ENCODE data around the gene TMEM201. TPM values are rescaled to one million over a fixed set of nuclear protein-coding genes. Genes with fewer than 3 reads are reported as not detected.

Gene TMEM201
- total and polyA plus RNA-seq, 12 donors = 10.7 to 26.0 (median 18.2) TPM

GRCh38 chr1:9590201-9590600 is 1.5 kb downstream of the TMEM201 start:
- H3K4me1 ChIP-seq = peaks cover 26 to 64% (median 53%) of the 10 kb centered on the region in 9 donors

GRCh38 chr1:9590945-9591668 is 2.4 kb downstream of the TMEM201 start:
- no peak for ATAC-seq
- peaks cover 28 to 70% (median 60%) of the 10 kb centered on the region in 9 donors for H3K4me1 ChIP-seq
- no peak overlapping the region for H3K4me3 ChIP-seq

More at GRCh38 chr1:9590201-9590600, 1.5 kb downstream of the TMEM201 start:
- H3K27ac ChIP-seq = peak overlapping the region in 1 of 10 donors; percentile 59
- ATAC-seq (no peak), DNase-seq (no peak)
- H3K9me3 ChIP-seq = no peaks in the 10 kb centered on the region
- peak overlapping the region in 5 of 10 donors; percentile 73 to 96 (median 74) for H3K4me3 ChIP-seq
- H3K27me3 ChIP-seq = no peaks in the 10 kb centered on the region
- TF ChIP-seq, protein P1, sequence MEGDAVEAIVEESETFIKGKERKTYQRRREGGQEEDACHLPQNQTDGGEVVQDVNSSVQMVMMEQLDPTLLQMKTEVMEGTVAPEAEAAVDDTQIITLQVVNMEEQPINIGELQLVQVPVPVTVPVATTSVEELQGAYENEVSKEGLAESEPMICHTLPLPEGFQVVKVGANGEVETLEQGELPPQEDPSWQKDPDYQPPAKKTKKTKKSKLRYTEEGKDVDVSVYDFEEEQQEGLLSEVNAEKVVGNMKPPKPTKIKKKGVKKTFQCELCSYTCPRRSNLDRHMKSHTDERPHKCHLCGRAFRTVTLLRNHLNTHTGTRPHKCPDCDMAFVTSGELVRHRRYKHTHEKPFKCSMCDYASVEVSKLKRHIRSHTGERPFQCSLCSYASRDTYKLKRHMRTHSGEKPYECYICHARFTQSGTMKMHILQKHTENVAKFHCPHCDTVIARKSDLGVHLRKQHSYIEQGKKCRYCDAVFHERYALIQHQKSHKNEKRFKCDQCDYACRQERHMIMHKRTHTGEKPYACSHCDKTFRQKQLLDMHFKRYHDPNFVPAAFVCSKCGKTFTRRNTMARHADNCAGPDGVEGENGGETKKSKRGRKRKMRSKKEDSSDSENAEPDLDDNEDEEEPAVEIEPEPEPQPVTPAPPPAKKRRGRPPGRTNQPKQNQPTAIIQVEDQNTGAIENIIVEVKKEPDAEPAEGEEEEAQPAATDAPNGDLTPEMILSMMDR (IDR thresholded peaks at IDR 0.05) = no peak
- WGBS, 2 donors = 64 to 68% methylated on average over 7 of the region's 7 CpGs
- H3K36me3 ChIP-seq = no peaks in the 10 kb centered on the region
- intact Hi-C loops (cut with DNase I) = no loop called here

GRCh38 chr1:9591669-9592509 is 3.2 kb downstream of the TMEM201 start:
- Histone ChIP-seq H3K27me3 (no peaks in the 10 kb centered on the region), H3K36me3 (peaks cover 0 to 4% (median 0%) of the 10 kb centered on the region in 9 donors), H3K4me3 (no peak overlapping the region), H3K4me1 (peaks cover 32 to 78% (median 63%) of the 10 kb centered on the region in 9 donors), H3K9me3 (no peaks in the 10 kb centered on the region), H3K27ac (peak overlapping the region in 5 of 10 donors; percentile 4 to 30 (median 15))
- TF ChIP-seq, protein P1 (IDR thresholded peaks at IDR 0.05) = no peak
- no peak for DNase-seq
- intact Hi-C loops (cut with DNase I) = no loop called here
- ATAC-seq = peak in 2 of 8 donors; percentile 1 to 4
- WGBS, 2 donors = 51 to 57% methylated on average over 22 of the region's 22 CpGs

More at GRCh38 chr1:9590945-9591668, 2.4 kb downstream of the TMEM201 start:
- no peak for DNase-seq
- peak overlapping the region in 3 of 10 donors; percentile 13 to 30 (median 15) for H3K27ac ChIP-seq
- no peaks in the 10 kb centered on the region for H3K9me3 ChIP-seq
- intact Hi-C loops (cut with DNase I) = no loop called here
- WGBS, 2 donors = 68 to 75% methylated on average over 19 of the region's 19 CpGs
- no peaks in the 10 kb centered on the region for H3K27me3 ChIP-seq
- TF ChIP-seq, protein P1 (IDR thresholded peaks at IDR 0.05) = no peak
- H3K36me3 ChIP-seq = no peaks in the 10 kb centered on the region

GRCh38 chr1:9592510-9593075 is 3.9 kb downstream of the TMEM201 start:
- intact Hi-C loops (cut with DNase I) = no loop called here
- 77 to 80% methylated on average over 16 of the region's 16 CpGs for WGBS, 2 donors
- H3K36me3 ChIP-seq = peaks cover 0 to 11% (median 0%) of the 10 kb centered on the region in 9 donors
- DNase-seq (no peak), ATAC-seq (no peak)
- TF ChIP-seq, protein P1 (IDR thresholded peaks at IDR 0.05) = no peak
- H3K4me1 ChIP-seq = peaks cover 32 to 82% (median 64%) of the 10 kb centered on the region in 9 donors
- no peak overlapping the region for H3K4me3 ChIP-seq
- no peaks in the 10 kb centered on the region for H3K27me3 ChIP-seq
- H3K27ac ChIP-seq = peak overlapping the region in 8 of 10 donors; percentile 44 to 76 (median 64)
- no peaks in the 10 kb centered on the region for H3K9me3 ChIP-seq
